ENCODE results near the gene TDG.
"Not testable (repeated sequence)": the region's sequence is repeated elsewhere in the genome, so short reads cannot be mapped to it uniquely, and the experiment has no call there.

TDG gene

DNA sequence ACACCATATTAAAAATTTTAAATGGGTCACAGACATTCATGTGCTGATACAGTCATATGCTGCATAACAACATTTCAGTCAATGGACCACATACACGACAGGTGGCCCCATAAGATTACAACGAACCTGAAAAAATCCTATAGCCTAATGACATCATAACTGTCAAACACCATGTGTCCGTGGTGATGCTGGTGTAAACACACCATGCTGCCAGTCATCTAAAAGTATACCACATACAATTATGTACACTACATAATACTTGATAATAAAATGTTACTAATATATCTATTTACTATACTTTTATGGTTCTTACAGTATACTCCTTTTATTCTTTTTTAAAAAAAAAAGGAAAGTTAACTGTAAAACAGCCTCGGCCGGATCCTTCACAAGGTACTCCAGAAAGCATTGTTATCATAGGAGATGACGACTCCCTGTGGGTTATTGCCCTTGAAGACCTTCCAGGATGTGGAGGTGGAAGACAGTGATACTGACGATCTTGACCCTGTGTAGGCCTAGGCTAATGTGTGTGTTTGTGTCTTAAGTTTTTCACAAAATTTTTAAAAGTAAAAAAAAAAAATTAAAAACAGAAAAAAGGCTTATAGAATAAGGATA lies 5.0 kb upstream of the TDG start:
- no peak for DNase-seq

DNA sequence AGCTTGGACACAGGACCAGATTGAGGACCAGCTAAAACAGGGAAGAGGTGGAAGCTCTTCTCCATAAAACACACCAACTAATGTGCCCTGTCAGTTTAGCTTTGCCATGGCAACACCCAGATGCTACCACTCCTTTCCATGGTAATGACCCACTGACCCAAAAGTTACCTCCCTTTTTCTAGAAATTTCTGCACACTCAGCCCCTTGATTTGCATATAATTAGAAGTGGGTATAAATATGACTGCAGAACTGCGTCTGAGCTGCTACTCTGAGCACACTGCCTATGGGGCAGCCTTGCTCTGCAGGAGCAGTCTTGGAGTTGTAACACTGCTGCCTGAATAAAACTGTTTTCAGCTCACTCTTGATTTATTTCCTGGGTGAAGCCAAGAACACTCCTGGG lies 3.2 kb upstream of the TDG start:
- DNase-seq = no peak

DNA sequence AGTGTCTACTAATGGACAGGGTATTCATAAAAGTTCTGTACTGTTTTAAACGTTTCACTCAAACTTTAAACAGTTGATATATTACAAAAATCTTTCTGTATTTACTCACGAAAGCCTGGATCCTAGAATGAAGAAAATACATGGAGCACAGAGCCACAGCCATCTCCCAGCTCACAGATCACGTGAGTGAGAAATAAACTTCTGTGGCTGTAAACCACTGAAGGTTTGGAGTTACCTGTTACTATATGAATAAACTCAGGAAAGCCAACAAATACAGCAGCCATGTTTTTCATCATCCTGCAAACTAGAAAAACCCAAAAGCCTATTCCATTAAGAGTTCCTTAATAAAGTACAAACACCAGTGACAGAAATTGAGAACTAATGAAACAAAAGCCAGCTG lies 867 bp upstream of the TDG start:
- DNase-seq = no peak

DNA sequence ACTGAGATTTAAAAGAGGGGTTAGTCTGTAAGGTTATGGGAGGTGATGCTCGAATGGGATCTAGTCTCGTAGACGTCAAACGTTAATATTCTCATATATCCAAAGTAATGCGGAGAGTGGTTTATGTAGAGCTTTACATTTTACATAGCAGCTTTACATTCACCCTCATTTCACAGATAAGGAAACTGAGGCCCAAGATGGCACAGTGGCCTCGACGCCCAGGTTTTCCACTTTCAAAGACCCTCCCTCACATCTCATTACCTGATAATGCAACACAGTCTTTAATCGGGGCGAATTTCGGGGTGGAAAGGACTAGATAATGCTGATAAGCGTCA lies 450 bp upstream of the TDG start:
- no peak for DNase-seq

DNA sequence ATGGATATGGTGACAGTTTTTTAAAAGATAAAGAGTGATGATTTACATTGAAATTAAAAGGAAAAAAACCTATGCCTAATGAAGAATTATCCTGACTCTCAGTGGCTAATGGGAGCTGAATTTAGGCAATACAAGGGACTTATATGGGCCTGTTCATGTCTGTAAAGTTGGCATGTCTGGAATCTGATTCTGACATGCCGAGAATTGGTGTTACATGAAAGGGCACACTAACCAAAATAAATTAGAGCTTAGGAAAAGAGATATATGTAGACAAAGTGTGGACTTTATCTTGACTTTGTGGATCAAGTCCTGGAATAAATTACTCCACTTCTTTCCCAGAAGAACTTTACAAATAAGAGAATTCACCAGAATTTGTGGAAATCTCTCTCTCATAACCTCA lies 1.1 kb downstream of the TDG start:
- DNase-seq = no peak

DNA sequence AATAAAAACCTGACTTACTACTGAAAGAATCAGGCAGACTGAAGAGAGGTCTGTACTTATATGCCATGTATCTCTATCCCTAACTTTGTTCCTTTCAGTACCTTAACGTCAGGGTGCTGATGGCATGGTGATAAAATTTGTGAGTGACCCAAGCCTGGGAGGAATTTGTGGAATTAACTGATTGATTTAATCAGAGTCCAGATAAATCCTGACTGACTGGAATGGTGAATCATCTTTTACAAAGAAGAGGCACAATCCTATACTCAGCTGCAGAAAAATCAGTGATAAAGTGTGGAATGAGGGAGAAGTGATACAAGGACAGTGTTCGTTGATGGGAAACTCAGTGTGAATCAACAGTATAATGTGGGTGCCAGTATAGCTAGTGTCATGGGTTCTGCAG lies 3.7 kb downstream of the TDG start:
- DNase-seq = no peak

DNA sequence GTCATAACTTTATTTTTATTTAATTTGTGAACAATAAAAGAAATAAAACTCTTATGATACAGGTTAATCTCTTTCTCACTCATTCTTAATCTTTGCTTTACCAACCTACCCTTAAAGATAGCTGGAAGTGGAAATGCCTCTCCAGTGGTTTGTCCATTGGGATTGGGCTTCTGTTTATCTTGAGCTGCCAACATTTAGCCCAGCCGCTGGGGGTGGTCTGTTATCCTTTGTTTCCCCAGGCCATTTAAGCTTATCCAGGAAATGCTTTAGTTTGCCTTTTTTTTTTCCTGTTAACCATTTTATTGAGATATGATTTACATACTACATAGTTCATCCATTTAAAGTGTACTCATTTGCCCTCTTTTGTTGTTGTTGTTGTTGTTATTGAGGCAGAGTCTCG lies 8.2 kb downstream of the TDG start:
- DNase-seq = no peak

DNA sequence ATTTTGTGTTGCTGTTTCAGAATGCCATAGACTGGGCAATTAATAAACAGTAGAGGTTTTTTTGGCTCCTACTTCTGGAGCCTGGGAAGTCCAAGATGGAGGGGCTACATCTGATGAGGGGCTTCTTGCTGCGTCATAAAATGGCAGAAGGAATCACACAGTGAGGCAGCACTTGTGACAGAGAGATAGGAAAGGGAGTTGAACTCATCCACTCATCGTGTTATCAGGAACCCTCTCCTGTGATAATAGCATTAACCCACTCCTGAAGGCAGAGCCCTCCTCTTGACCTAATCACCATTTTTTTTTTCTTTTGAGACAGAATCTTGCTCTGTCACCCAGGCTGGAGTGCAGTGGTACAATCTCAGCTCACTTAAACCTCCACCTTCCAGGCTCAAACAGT lies 9.7 kb downstream of the TDG start:
- DNase-seq = no peak

DNA sequence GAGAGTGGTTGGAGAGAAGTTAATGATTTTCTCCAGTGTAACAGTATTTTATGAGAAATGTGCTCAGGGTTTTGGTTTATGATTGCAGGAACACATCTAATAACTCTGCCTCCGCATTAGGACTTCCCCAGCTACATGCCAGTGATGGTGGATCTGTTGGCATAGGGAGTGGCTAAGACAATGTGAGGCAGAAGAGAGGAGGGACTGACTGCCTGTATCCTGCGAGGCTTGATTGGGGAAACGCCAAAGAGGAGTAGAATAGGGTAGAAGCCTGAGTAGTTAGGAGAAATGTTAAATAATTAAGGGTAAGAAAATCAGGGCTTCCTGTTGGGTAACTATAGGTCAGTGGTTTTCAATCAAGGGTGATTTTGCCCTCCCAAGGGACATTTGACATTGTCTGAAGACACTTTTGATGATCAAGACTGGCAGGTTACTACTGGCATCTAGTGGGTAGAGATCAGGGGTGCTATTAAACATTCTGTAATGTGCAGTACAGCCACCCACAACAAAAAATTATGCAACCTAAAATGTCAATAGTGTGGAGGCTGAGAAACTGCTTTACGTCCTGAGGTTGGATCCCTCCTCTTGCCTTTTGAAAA lies 12.8 kb downstream of the TDG start:
- no peak for DNase-seq

DNA sequence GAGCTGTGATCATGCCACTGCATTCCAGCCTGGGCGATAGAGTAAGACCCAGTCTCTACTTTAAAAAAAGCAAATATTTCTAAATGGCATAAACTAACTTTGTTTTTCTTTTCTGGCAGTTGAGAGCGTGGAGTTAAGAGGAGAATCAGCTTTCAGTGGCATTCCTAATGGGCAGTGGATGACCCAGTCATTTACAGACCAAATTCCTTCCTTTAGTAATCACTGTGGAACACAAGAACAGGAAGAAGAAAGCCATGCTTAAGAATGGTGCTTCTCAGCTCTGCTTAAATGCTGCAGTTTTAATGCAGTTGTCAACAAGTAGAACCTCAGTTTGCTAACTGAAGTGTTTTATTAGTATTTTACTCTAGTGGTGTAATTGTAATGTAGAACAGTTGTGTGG lies 21.2 kb downstream of the TDG start:
- no peak for DNase-seq

DNA sequence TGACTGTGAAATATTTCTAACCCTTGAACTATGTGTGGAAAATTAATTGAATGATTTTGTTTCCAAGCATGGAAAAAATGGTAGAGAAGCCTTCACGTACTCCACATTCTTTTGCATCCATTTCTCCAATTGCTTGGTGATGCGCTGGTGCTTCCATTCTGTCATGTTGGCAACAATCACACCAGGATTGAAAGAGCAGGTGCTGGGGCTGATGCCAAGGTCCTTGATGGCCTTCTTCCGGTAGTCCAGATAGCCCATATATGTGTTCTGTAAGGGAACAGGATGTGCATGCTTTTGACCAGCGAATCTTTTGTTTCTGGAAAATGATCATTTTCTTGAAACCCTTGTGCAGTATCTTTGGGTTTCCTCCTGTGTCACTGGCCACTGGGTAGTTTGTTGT lies 28.6 kb downstream of the TDG start:
- DNase-seq = peak; percentile 48

DNA sequence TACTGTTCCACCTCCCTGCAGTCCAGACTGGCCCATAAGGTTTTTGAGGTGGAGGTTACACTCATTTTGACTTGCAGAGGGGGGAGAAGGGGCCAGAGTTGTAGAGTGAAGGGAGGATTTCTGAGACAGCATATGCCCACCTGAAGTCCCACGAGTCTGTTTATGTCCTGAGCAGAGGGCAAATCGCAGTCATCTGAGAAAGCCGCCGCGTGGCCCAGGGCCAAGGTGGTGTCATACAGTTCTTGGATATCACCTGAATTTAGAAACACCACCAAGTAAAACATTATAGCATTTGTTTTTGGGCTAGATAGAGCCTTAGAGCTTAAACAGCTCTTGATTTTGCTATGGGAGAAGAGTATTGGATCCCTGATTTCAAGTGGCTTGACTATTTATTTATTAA lies 30.9 kb downstream of the TDG start:
- no peak for DNase-seq

DNA sequence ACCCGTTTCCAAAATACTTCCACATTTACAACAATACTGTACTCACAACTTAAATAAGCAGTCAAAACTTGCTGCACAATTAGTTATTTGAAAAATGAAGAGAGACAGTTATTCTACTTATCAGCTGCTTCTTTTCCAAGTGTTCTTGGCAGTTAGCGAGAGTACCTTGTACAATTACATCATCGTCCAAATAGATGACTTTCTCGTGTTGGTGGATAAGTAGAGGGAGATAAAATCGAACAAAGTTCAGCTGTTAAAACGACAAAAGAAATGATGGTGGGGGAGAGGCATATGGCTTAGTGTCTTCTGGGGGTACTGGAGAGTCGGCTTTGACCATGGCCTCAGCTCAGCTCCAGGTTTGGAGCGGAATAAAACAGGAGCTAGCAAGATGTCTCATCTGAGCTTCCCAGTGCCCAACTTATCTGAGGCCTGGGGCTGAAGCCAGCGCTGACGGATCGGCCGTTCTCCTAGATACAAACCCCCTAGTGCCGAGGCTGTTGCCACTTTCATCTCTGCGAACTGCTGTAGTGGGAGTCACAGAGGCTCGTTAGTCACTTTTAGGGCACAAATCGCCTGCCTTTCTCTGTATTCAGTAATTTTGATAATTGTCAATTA lies 31.7 kb downstream of the TDG start:
- no peak for DNase-seq

DNA sequence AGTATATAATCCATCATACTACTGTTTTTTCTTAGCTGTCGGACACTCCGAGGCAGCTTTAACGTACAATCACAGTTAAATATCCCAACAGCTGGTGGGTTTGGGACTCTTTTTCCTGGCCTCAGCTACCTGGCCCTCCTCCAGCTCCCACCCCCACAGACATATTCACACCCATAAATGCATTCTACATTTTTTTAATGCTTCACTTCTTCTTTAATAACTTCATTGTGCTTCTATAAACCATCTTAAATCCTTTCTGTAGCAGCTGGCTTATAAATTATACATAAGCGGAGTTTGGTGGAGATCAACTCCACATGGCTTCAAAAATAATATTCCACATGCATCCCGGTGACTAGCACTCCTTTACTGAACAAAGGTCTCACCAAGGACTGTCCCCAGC lies 33.3 kb downstream of the TDG start:
- DNase-seq = no peak

DNA sequence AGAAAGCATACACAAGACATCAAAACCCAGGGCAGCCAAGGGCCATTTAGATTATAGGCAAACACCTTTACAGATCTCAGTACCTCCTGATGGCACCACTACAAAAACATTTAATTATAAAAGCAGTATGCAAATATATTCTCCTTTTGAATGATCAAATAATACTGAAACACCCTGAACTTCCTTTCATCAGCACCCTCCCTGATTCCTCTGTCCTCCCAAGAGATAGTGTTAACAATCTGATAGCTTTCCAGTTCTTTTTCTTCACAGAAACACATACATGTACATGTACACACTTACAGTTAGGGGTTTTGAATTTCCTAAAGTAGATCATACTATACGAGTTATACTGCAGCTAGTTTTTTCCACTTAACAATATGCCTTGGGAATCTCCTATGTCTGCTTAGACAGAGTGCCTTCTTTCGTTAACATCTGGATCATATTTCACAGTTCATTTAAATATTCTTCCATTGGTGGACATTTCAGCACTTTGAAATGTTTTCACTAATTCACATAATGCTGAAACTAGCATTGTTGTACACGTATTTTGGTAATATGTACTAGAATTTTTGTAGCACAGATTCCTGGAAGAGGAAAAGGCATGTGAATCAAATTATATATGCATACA lies 35.2 kb downstream of the TDG start:
- DNase-seq = no peak

DNA sequence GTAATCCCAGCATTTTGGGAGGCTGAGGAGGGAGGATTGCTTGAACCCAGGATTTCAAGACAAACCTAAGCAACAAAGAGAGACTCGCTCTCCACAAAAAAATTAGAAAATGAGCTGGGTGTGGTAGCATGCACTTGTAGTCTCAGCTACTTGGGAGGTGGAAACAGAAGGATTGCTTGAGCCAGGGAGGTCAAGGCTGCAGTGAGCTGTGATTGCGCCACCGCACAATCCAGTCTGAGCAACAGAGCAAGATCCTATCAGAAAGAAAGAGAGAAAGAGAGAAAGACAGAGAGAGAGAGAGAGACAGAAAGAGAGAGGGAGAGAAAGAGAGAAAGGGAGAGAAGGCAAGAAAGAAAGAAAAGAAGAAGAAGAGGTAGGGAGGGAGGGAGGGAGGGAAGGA lies 37.0 kb downstream of the TDG start:
- DNase-seq = no peak

DNA sequence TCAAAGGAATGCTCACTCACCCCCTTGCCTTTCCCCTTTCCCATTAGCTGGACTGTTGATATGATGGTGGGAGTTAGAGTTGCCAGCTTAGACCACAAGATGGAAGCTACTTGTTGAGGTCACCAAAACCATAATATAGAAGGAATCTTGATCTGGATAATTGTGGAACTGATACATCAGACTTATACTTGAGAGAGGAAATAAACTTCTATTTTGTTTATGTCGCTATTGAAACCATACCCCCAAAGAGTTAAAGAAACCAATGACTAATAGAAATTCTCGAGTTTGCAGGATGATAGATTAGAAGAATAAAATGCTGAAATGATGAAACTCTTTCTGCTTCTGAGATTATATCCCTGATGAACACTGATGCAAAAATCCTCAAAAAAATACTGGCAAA lies 37.9 kb downstream of the TDG start:
- no peak for DNase-seq

DNA sequence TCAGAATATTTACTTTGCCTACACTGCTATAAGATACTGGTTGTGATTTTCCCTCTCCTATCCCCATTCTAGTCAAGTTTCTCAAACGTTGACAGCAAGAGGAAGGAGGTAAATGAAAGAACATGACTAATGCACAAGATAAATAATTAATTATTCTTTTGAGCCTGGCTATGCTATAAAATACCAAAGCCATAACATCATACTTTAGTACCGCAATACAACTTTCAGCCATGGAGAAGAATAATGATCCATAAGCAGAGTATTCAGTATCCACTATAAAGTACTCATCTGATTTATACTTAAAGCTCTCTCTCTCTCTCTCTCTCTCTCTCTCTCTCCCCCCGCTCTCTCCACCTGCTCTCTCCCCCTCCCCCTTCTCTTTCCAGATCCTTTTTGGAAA lies 41.3 kb downstream of the TDG start:
- no peak for DNase-seq

DNA sequence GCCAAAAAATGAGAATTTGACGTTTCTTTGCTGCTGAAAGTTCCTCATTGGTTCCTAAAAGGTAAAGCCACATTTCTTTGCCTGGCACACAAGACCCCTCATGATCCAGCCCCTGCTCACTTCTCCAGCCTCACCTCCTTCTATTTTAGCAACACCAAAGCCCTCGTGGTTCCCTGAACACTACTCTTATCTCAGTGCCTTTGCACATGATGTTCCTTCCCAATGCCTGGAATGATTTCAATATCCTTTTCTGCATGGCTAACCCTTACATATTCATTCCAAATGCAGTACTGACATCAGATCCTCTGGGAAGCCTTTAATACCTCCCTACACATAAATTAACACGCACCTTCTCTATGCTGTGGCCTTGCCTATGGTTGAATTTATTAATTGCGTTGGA lies 44.4 kb downstream of the TDG start:
- DNase-seq = no peak

DNA sequence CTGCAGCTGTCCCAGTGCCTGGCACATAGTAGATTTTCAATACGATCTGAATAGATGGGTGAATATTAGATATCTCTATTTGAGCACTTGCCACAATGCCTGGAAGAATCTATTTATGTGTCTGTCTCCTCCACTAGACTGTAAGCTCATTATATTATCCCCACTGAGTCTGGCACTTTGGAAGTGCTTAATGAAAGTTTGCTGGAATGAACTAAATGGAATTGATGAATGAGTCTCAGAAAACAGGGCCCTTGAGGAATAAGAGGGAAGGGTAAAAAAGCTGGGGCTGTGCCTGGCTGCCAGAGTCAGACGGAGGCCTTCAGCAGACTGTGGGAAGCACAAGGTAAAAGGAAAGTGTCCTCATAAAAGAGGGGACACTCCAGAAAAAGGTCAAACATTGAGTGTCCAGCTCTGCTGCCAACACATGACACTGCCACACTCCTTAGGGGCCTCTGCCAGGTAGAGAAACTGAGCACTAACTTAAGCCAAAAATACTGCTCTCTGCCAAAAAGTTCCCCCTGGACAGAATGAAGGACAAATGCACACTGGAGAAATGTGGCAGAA lies 45.0 kb downstream of the TDG start:
- DNase-seq = no peak

DNA sequence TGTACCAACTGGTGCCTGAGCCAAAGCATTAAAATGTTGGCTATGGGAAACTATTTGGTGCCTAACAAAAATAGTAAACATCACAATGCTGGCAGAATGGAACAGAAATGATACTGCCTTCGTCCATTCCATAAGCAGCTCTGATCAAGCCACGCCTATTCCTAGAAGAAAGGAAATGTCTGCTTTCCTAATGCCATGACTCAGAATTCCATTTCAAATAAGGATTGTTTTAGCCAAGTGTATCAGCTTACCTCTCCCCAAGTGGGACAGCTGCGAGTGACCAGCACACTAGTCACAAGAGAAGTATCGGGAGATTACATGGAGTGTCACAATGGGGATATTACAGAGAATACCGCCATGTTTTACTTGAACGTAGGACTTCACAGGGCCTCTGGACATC lies 45.6 kb downstream of the TDG start:
- no peak for DNase-seq

DNA sequence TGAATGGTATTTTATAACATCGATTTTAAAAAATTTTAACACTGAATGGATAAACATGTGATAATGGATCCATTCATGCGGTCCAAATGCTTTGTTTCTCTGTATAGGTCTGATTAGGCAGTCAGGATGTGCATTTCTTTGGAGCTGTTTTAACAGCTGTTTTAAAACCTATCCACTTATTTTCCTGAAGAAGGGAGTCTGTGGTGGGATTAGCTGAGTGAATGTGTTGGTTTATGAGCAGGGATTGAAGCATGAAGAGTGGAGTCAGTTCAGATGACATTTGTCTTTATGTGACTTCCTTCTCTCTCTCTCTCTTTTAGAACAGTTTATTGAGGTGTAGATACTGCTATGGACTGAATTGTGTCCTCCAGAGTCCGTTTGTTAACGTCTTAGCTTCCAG lies 46.7 kb downstream of the TDG start:
- no peak for DNase-seq

DNA sequence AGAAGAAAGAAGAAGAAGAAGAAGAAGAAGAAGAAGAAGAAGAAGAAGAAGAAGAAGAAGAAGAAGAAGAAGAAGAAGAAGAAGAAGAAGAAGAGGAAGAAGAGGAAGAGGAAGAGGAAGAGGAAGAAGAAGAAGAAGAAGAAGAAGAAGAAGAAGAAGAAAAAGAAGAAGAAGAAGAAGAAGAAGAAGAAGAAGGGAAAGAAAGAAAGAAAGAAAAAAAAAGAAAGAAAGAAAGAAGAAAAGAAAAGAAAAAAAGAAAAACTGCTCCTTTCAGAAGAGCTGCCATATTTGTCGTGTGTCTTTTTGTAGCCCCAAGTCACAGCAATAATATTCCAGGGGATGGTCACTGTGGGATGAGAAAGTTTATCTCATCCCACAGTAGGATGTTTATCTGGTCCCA lies 56.2 kb downstream of the TDG start:
- DNase-seq = not testable (repeated sequence)

DNA sequence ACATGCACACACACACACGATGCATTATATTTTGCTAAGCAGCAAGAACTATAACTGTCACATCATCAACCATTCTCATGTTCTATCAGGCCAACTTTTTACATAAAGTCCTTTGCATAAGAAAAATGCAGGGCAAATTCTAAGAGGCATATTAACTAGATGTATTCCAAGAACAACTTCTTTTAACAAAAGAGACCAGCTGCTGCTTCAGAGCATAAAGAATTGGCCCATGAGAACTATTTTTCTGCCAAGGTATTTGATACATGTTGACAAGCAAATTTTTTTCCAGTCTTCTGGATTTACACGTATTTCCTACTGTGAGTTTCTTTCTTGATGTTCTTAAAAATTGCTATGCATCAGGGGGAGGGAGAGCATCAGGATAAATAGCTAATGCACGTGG lies 57.1 kb downstream of the TDG start:
- no peak for DNase-seq

Data from NCI-H1092 (cell line).